NCI-H446 (cell line): ENCODE measurements around the gene ARHGAP4.

Experiments used
- DNase-seq, 2 experiments: peaks; one replicate each; lab custom pipeline; 2025; lab: John Stamatoyannopoulos, UW

The ARHGAP4 gene

GRCh38 chrX:153945956-153946943, 20.2 kb upstream of the ARHGAP4 start:
- no peak for DNase-seq

- DNase-seq, result no peak
Observed at GRCh38 chrX:153944800-153945150, 18.7 kb upstream of the ARHGAP4 start.

GRCh38 chrX:153944140-153944799, 18.2 kb upstream of the ARHGAP4 start, which contains the start of gene RENBP:
Gene RENBP, minus strand, starts transcription at chrX:153944643. Its CDS starts 33 bp downstream, at chrX:153944610.
- no peak for DNase-seq

- DNase-seq, result no peak
Observed at GRCh38 chrX:153941336-153942252, 15.5 kb upstream of the ARHGAP4 start.

GRCh38 chrX:153939573-153939972, 13.5 kb upstream of the ARHGAP4 start:
- DNase-seq, result no peak

- DNase-seq, result no peak
Observed at GRCh38 chrX:153938226-153938786, 12.2 kb upstream of the ARHGAP4 start.

GRCh38 chrX:153937056-153937455, 11.0 kb upstream of the ARHGAP4 start:
- no peak for DNase-seq

GRCh38 chrX:153935326-153935851, 9.3 kb upstream of the ARHGAP4 start:
- DNase-seq, result no peak

- peak; percentile 3 to 82 for DNase-seq
Observed at GRCh38 chrX:153934762-153935325, 8.8 kb upstream of the ARHGAP4 start, which contains the start of gene NAA10. Gene NAA10, minus strand, starts transcription at chrX:153935037. Its CDS starts 133 bp downstream, at chrX:153934904.

- DNase-seq, result no peak
Observed at GRCh38 chrX:153934148-153934761, 8.2 kb upstream of the ARHGAP4 start.

- DNase-seq, result no peak
Observed at GRCh38 chrX:153933748-153934147, 7.7 kb upstream of the ARHGAP4 start.

- no peak for DNase-seq
Observed at GRCh38 chrX:153932220-153932915, 6.3 kb upstream of the ARHGAP4 start.

- DNase-seq, result no peak
Observed at GRCh38 chrX:153931748-153932147, 5.7 kb upstream of the ARHGAP4 start.

GRCh38 chrX:153931151-153931550, 5.1 kb upstream of the ARHGAP4 start:
- no peak for DNase-seq

- no peak for DNase-seq
Observed at GRCh38 chrX:153930011-153930910, 4.2 kb upstream of the ARHGAP4 start.

- DNase-seq, result no peak
Observed at GRCh38 chrX:153929576-153929975, 3.5 kb upstream of the ARHGAP4 start.

GRCh38 chrX:153928846-153929245, 2.8 kb upstream of the ARHGAP4 start:
- no peak for DNase-seq

GRCh38 chrX:153927922-153928760, 2.1 kb upstream of the ARHGAP4 start:
- peak; percentile 87 to 97 for DNase-seq
